ENCODE data around the gene SFXN5. TPM values are rescaled to one million over a fixed set of nuclear protein-coding genes. Genes with fewer than 3 reads are reported as not detected.

Gene SFXN5
- total RNA-seq, 1 donor from 2014 or later: 13.7 TPM

- Mint-ChIP-seq H3K4me3 (ENCODE audit: unreplicated experiment) (no peak overlapping the region), H3K27me3 (ENCODE audit: unreplicated experiment) (peaks cover 3% of the 10 kb centered on the region), H3K27ac (ENCODE audit: unreplicated experiment) (no peak overlapping the region), H3K4me1 (ENCODE audit: low read depth, unreplicated experiment) (peaks cover 1% of the 10 kb centered on the region), H3K36me3 (ENCODE audit: unreplicated experiment) (no peaks in the 10 kb centered on the region), H3K9me3 (ENCODE audit: unreplicated experiment) (no peaks in the 10 kb centered on the region)
- no peak for TF ChIP-seq CTCF (IDR thresholded peaks at IDR 0.05; ENCODE audit: partially characterized antibody, unreplicated experiment)
- DNase-seq: no peak
Measured at GRCh38 chr2:73009177-73009839, 62.2 kb downstream of the SFXN5 start.

- Mint-ChIP-seq H3K4me3 (ENCODE audit: unreplicated experiment) (no peak overlapping the region), H3K9me3 (ENCODE audit: unreplicated experiment) (no peaks in the 10 kb centered on the region), H3K36me3 (ENCODE audit: unreplicated experiment) (no peaks in the 10 kb centered on the region), H3K27me3 (ENCODE audit: unreplicated experiment) (peaks cover 3% of the 10 kb centered on the region), H3K4me1 (ENCODE audit: low read depth, unreplicated experiment) (peaks cover 2% of the 10 kb centered on the region), H3K27ac (ENCODE audit: unreplicated experiment) (no peak overlapping the region)
- TF ChIP-seq CTCF (IDR thresholded peaks at IDR 0.05; ENCODE audit: partially characterized antibody, unreplicated experiment): no peak
- DNase-seq: no peak
Measured at GRCh38 chr2:73008766-73009135, 62.8 kb downstream of the SFXN5 start.

- Mint-ChIP-seq H3K27me3 (ENCODE audit: unreplicated experiment) (peaks cover 5% of the 10 kb centered on the region), H3K27ac (ENCODE audit: unreplicated experiment) (no peak overlapping the region), H3K9me3 (ENCODE audit: unreplicated experiment) (no peaks in the 10 kb centered on the region), H3K4me1 (ENCODE audit: low read depth, unreplicated experiment) (peaks cover 2% of the 10 kb centered on the region), H3K36me3 (ENCODE audit: unreplicated experiment) (no peaks in the 10 kb centered on the region), H3K4me3 (ENCODE audit: unreplicated experiment) (no peak overlapping the region)
- no peak for DNase-seq
- TF ChIP-seq CTCF (IDR thresholded peaks at IDR 0.05; ENCODE audit: partially characterized antibody, unreplicated experiment): no peak
Measured at GRCh38 chr2:73007991-73008765, 63.3 kb downstream of the SFXN5 start.

GRCh38 chr2:73006969-73007710 is 64.4 kb downstream of the SFXN5 start:
- no peak overlapping the region for H3K27ac Mint-ChIP-seq (ENCODE audit: unreplicated experiment)
- peaks cover 5% of the 10 kb centered on the region for H3K27me3 Mint-ChIP-seq (ENCODE audit: unreplicated experiment)
- no peak for DNase-seq
- H3K9me3 Mint-ChIP-seq (ENCODE audit: unreplicated experiment): no peaks in the 10 kb centered on the region
- H3K36me3 Mint-ChIP-seq (ENCODE audit: unreplicated experiment): no peaks in the 10 kb centered on the region
- TF ChIP-seq CTCF (IDR thresholded peaks at IDR 0.05; ENCODE audit: partially characterized antibody, unreplicated experiment): no peak
- H3K4me1 Mint-ChIP-seq (ENCODE audit: low read depth, unreplicated experiment): peaks cover 2% of the 10 kb centered on the region
- H3K4me3 Mint-ChIP-seq (ENCODE audit: unreplicated experiment): no peak overlapping the region
